ENCODE data around the gene FRMD4A.

DNA sequence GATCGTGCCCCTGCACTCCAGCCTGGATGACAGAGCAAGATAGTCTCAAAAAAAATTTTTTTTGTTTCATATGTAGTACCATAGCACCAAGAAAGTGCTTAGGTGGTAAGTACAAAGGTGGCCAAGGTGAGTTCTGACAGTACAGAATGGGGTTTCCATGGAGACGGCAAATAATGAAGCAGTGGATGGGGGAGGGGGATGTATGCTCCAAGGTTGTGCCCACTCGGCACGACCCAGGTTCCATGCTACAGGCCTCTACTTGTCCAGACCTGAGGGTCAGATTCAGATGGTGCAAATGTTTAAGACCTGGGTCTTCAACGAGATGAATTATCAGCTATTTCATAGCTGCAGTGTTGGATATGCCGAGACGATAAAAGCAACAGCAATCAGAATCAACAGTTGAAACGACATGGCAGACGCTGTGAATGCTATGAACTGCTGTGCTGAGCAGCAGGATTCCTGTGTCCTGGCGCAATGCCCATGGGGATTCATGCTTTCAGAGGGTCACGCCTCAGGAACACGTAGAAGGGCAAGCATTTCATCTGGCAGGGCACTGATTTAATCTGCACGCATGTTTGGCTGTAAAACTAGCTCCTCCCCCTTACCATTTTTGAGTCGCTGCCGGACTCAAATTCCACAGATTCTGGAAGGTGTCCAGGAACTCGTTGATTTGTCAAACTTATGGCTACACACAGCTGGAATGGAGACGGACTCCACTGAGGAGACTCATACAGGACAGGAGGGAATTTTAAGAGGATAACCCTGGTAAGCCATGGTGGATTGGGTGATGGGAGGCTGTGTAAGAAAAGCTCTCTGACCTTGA, 256.5 kb downstream of the FRMD4A start:
- TF ChIP-seq, protein P1, sequence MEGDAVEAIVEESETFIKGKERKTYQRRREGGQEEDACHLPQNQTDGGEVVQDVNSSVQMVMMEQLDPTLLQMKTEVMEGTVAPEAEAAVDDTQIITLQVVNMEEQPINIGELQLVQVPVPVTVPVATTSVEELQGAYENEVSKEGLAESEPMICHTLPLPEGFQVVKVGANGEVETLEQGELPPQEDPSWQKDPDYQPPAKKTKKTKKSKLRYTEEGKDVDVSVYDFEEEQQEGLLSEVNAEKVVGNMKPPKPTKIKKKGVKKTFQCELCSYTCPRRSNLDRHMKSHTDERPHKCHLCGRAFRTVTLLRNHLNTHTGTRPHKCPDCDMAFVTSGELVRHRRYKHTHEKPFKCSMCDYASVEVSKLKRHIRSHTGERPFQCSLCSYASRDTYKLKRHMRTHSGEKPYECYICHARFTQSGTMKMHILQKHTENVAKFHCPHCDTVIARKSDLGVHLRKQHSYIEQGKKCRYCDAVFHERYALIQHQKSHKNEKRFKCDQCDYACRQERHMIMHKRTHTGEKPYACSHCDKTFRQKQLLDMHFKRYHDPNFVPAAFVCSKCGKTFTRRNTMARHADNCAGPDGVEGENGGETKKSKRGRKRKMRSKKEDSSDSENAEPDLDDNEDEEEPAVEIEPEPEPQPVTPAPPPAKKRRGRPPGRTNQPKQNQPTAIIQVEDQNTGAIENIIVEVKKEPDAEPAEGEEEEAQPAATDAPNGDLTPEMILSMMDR (IDR thresholded peaks at IDR 0.05 in 4 of 5, conservative IDR thresholded peaks at IDR 0.05 in 1 of 5), result no peak
- no peak for TF ChIP-seq POLR2A (IDR thresholded peaks at IDR 0.05)
